Keratinocyte (primary cell): Measurements from ENCODE around the gene ADCY7.

Experiments
- CTCF ChIP-seq, 3 experiments: IDR thresholded peaks in 1 of 3; conservative IDR thresholded peaks in 1 of 3; optimal IDR thresholded peaks in 1 of 3; 2 replicates in 2 of 3; 3 replicates in 1 of 3; pipeline versions ENCODE3 to v1.5.1; 2011; ENCODE audit warnings: low read length in 3 of 3, mild to moderate bottlenecking in 3 of 3, moderate library complexity in 2 of 3, control low read depth in 1 of 3, inconsistent platforms in 1 of 3; ENCODE audit not compliant: insufficient read depth in 2 of 3; ENCODE audit errors: extremely low read depth in 1 of 3
- EZH2 ChIP-seq: IDR thresholded peaks from one replicate; pipeline ENCODE4 v1.6.1; 2012; ENCODE audit warnings: inconsistent platforms, mild to moderate bottlenecking, low read length, moderate library complexity

DNA sequence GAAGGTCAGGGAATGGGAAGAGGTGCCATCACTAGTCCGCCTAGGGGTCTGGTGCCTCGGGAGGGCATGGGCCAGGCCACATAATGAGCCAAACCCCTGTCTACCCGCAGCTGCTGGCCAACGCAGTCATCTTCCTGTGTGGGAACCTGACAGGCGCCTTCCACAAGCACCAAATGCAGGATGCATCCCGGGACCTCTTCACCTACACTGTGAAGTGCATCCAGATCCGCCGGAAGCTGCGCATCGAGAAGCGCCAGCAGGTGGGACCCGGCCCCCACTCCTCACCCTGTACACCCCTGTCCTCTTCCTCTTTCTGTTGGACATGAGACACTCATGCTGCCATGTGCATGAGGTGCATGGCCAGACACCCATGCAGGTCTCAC, 26.2 kb downstream of the ADCY7 start:
- TF ChIP-seq CTCF (optimal IDR thresholded peaks at IDR 0.05 in 1 of 3, IDR thresholded peaks at IDR 0.05 in 1 of 3, conservative IDR thresholded peaks at IDR 0.05 in 1 of 3; ENCODE audit: extremely low read depth in 1 of 3, insufficient read depth in 2 of 3, low read length in 3 of 3) (no peak), EZH2 (no peak)
